ENCODE results near the gene DDIT3.

The DDIT3 gene

DNA sequence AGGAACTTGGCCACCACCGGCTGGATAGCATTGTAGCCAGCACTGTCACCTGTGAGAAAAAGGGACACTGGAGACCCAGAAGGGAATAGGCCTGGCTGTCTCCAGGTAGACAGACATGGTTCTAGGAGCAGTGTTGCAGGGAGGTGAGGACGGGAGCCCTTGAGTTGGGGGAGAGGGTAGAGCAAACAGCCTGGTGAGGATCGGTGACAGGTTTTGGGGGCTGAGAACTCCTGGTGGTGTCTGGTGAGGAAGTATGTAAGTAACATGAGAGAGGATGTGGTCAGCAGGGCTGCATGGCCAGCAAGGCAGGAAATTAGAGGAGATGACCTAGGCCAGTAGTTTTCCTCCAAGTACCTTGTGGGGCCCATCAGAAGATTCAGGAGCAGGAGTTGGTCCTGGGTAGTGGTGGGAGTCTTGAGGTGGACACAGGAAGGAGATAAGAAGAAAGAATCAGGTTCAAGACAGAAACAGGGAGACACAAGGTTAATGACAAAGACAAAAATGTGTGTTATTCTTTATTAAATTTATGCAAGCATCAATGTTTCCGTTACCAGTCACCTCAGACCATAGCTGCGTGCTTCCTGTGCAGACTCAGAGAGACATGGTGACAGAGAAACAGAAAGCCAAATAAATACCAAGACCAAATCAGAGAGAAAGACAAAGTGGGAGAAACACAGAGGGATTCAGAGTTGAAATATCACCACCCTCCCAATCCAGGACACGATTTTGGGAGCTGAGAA, 40.8 kb downstream of the DDIT3 start, which contains the start of gene ARHGAP9:
Gene ARHGAP9 (minus strand): TSS at position 491 of the 740 bp plus-strand sequence. CDS start 460 bp downstream, at position 31.
- FAIRE-seq = no peak

DNA sequence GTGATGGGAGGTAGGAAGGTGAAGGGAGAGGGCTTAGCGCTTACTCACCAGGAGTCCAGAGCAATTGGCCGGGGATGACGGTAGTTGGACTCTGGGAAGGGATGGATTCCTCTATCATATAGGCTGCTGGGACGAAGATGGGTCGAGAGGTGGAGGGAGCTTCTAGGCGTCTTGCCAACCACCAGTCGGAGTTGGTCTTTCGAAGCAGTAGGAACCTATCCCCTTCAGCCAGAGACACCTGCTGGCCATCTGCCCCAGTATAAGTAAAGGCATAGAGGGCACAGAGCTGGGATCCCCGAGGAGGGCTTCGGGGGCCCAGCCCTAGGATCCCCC, 41.3 kb downstream of the DDIT3 start:
- FAIRE-seq = no peak

DNA sequence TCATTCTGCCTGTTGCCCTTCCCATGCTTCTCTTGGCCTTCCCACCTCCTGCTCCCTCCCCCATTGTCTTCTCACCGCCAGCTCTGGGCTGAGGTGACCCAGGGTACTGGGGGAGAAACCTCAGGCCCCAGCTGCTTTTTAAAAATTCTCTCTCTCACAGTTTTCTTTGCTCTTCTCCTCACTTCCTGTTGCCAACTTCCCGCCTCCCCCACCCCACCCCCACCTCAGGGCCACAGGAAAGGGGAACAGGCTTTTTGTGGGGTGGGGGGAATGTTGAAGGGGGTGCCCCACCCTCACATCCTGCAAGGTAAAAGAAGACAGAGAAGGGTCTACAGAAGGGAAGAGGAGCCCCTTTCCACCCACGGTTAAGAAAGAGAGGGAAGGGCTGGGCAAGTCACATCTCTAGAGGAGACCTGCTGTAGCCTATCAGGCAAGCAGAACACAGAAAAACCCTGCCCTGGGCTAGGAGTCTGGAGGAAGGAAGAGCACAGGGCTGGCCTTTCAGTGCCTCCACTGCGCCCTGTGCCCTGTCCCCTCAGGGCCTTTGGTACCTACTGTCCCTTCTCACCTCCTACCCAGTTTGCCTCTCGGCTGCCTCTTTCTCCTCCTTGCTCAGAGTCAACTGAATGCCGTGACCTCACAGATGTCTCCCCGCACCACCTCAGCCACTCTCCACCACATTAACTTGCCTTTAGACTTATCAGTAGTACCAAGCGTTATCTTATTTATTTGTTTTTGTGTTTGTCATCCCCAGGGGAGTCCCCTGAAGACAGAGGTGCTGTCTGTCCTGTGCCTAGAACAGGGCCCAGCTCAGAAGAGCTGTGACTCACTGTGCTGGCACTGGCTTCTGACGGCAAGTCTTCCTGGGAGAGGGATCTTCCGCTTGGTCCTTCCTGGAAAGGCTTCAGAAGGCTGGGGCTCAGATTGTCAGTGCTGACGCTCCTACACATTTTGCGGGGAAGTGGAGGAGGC, 42.3 kb downstream of the DDIT3 start:
- FAIRE-seq = no peak

DNA sequence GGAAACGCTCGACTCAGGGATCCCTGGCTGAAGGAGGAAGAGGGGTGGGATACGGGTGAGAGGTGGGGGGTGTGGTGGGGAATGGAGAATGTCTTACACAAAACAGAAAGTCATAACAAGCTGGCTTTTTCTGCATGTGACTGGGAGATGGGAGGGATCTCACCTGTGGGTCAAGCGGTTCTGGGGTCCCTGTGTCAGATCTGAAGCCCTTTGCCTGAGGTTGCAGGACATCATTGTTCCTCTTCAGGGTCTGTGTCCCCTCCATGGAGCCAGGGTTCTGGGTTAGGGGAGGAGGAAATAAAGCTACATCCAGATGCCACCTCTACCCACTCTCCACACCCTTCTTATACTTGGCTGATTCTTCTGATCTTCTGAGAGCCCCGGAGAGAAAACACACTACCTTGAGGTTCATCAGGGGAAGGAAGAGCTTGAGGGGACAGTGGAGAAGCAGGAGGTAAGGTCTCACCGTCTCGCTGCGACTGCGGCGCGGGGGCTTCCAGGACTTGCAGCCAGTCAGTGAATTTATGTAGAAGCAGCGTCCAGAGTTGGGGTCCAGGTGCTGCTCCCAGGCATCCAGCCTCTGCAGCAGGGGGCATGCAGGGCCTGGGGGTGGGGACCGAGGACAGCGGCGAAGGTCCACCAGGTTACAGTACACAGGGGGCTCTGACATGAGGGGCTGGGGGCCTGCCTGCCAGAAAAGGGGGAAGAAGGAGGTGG, 43.2 kb downstream of the DDIT3 start:
- no peak for FAIRE-seq

DNA sequence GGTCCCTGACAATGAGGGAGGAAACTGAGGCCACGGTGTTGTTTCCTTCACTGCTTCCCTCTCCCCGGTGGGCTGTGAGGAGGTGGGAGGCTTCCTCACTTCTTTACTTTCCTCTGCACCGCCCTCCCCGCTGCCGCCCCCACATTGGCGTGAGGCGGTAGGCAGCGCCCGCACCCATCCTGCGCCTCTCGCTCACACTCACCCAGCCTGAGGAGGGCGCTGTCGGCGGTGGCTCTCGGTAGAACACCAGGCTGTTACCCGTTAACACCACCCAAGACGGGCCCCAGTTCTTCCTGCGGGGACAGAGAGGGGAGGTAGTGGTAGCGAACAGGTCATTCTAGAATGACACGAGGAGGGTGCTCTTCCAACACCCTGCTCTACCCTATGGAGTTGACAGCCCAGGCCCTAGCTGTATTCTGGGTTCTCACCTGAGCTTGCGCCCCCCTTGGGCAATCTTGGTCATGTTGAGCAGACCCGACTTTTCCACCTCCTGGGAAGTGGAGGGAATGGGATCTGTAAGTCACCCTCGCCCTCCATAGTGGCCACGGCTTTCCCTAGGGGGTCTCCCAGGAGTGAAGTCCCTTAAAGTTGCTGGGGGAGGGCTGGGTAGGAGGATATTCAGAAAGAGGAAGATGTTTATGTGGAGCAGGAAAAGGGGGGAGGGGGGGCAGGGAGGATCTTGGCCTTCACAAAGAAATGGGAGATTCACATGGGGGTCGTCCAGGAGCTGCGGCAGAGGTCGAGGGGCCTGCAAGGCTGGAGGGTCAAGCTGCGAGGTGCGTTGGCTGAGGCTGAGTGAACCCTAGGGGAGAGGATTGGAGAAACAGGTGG, 43.9 kb downstream of the DDIT3 start:
- no peak for FAIRE-seq

DNA sequence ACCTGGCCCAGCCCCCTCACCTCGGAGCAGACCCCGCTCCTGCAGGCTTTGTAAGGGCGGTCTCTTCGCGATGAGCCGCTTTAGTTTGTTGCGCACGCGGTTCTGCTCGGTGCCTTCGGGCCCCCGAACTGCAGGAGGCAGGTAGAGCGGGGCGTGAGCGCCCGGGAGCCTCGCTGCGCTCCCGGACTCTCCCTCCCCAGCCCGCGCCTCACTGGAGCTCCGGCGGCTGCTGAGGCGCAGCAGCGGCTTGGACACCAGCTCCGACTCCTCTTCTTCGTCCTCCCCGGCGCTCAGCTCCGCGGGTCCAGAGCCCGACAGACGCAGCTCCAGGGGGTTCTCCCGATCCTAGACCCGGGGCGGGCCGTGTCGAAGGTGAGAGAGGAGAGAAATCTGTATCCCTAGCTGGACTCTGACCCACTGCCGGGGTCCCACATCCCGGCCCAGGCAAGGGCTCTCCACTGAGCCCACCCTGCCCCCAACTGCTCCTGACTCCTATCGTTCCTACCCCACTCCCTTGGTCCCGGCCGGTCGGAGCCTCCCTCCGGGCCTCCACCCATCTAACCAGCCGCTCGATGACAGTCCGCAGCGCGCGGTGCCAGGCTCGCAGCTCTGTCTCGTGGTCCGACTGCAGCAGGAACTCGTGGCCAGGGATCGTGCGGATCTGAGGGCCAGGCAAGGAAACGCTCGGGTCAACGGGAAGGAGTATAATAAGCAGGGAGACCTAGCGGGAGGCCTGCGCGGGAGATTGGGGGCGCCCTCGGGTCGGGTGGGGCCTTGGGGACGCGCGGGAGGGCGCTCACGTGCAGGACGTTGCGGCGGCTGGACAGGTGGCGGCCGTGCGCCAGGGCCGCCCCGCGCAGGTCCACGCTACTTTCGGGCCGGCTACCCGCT, 44.8 kb downstream of the DDIT3 start:
- FAIRE-seq = no peak

DNA sequence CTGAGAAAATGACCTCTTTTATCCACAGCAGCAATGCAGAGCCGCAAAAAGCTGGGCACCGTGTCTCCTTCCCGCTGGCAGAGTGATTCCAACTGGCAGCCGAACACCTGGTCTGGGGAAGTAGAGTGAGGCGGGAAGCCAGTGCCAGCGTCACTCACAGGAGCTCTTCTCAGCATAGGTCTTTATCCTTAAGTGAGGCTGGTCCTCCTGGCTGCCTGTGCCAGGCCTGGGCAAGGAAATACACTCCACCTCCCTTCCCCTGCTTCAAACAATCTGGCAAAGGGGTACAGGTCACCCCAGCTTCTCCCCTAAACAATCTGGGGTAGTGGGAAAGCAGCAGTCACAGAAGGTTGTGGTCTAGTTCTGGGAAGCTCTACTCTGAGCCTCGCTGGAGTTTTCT, 45.5 kb downstream of the DDIT3 start:
- no peak for FAIRE-seq

DNA sequence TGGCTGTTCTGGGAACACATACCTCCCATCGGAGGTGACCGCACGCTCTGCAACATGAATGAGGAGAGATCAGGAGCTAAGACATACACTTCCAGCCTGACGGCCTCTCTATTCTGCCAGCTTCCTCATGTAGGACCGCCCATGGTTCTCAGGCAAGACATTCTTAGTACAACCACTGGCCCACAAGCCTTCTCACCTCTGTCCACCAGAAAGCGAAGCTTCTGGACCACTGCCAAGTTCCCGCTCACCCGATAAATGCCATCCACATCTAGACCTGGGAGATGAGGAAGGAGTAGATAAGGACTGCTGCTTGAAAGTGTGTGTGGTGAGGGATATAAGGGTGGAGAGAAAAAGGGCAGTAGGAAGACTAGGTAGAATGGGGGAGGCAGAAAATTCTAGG, 45.9 kb downstream of the DDIT3 start:
- FAIRE-seq = no peak

DNA sequence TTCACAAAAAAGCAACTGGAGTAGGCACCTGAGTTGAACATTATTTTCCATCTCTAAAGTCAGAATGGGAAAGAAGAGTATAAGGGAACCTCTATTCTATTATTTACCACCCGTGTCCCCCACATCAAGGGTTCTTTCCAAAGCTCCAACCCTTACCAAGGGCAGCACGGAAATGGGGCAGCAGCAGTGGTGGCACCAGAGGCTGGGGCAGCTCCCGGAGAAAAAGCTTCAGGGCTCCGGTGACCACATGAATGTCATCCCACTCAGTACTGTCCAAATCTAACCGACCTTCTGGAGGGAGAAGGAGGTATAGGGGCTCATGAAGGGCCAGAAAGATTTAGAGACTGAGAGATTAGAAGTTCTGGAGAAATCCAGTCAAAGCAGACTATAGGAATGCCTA, 46.4 kb downstream of the DDIT3 start:
- no peak for FAIRE-seq

DNA sequence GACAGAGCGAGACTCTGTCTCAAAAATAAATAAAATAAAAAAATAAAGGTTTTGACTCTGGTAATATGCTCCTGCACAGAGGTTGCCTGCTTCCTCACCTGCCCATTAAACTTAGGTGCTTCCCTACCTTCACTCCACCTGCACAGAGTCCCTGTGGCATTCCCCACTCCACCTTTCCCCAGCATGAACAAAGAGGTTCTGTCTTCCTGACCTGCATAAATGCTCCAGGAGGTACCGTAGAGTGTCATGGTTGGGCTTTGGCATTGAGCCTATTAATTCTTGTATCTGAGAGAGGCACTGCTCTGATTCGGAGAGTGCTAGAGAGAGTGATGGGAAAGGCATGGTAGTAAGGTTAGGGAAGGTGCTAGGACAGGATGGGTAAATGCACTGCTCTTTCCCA, 46.9 kb downstream of the DDIT3 start:
- no peak for FAIRE-seq

DNA sequence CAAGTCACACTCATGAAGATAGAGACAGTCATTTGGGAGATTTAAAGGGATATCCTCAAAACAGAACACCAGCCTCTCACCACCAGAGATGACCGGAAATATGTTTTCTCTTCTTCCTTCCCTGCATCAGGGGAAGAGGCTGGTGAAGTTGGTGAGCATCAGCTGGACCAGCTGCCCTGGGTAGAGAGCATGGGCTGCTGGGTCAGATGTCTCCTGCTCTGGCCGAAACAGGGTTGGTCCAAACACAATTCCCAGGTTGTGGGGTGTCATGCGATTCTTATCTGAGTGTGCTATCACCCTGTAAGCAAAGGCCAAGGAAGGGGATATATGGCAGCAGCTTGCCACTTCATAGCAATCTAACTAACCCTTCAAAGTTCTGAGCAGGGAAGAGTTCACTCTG, 47.9 kb downstream of the DDIT3 start:
- FAIRE-seq = no peak

DNA sequence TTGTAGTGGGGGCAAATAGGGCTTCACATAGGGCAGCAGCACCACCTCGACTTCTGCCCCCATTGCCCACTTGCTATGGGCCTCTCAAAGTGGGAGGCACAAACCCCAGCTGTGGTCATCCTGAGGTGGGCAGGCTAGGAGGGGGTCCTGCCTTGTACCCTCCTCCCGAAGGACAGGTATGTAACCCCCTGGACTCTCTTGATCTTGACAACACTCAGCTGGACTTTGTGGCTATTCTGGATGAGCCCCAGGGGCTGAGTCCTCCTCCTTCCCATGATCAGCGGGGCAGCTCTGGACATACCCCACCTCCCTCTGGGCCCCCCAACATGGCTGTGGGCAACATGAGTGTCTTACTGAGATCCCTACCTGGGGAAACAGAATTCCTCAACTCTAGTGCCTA, 48.7 kb downstream of the DDIT3 start:
- FAIRE-seq = no peak

DNA sequence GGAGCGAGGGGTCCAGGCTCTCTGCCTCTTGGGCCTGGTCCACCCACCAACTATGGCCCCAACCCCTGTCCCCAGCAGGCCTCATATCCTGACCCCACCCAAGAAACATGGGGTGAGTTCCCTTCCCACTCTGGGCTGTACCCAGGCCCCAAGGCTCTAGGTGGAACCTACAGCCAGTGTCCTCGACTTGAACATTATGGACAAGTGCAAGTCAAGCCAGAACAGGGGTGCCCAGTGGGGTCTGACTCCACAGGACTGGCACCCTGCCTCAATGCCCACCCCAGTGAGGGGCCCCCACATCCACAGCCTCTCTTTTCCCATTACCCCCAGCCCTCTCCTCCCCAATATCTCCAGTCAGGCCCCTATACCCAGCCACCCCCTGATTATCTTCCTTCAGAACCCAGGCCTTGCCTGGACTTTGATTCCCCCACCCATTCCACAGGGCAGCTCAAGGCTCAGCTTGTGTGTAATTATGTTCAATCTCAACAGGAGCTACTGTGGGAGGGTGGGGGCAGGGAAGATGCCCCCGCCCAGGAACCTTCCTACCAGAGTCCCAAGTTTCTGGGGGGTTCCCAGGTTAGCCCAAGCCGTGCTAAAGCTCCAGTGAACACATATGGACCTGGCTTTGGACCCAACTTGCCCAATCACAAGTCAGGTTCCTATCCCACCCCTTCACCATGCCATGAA, 49.2 kb downstream of the DDIT3 start:
- FAIRE-seq = no peak

DNA sequence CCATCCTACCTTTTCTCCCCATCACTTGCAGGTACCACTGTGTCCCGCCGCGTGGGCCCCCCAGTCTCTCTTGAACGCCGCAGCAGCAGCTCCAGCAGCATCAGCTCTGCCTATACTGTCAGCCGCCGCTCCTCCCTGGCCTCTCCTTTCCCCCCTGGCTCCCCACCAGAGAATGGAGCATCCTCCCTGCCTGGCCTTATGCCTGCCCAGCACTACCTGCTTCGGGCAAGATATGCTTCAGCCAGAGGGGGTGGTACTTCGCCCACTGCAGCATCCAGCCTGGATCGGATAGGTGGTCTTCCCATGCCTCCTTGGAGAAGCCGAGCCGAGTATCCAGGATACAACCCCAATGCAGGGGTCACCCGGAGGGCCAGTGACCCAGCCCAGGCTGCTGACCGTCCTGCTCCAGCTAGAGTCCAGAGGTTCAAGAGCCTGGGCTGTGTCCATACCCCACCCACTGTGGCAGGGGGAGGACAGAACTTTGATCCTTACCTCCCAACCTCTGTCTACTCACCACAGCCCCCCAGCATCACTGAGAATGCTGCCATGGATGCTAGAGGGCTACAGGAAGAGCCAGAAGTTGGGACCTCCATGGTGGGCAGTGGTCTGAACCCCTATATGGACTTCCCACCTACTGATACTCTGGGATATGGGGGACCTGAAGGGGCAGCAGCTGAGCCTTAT, 49.9 kb downstream of the DDIT3 start:
- no peak for FAIRE-seq

DNA sequence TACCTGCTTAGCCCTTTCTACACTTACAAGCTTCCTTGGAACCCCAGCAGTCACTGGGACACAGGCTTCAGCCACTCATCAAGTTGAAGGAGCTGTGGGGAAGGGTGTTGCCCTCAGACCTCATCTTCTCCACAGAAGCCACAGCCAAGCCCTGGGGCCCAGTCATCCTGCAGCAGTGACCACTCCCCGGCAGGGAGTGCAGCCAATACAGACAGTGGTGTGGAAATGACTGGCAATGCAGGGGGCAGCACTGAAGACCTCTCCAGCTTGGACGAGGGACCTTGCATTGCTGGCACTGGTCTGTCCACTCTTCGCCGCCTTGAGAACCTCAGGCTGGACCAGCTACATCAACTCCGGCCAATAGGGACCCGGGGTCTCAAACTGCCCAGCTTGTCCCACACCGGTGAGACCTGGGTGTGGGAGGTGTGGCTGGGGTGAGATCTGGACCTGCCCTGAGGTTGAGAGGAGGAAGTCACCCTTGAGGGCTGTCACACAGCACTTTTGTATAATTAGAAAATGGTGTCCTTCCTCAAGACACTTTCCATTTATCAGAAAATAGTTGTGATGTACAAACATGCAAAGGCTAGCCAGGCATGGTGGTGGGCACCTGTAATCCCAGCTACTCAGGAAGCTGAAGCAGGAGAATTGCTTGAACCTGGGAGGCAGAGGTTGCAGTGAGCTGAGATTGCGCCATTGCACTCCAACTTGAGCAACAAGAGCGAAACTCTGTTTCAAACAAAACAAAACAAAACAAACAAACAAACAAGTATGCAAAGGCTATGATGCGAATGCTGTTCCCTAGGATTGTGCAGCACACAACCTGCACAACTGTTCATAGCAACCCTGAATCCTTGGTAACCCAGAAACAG, 50.8 kb downstream of the DDIT3 start:
- FAIRE-seq = no peak

DNA sequence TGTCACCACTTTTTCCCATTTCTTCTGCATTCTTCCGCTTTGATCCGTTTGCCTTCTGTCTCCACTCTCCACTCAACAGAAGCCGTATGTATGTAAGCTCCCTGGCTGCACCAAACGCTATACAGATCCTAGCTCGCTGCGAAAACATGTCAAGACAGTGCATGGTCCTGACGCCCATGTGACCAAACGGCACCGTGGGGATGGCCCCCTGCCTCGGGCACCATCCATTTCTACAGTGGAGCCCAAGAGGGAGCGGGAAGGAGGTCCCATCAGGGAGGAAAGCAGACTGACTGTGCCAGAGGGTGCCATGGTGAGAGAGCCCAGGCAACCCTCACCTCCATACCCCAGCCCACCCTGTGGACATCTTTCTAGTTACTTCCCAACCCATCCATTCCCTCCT, 52.4 kb downstream of the DDIT3 start:
- no peak for FAIRE-seq

DNA sequence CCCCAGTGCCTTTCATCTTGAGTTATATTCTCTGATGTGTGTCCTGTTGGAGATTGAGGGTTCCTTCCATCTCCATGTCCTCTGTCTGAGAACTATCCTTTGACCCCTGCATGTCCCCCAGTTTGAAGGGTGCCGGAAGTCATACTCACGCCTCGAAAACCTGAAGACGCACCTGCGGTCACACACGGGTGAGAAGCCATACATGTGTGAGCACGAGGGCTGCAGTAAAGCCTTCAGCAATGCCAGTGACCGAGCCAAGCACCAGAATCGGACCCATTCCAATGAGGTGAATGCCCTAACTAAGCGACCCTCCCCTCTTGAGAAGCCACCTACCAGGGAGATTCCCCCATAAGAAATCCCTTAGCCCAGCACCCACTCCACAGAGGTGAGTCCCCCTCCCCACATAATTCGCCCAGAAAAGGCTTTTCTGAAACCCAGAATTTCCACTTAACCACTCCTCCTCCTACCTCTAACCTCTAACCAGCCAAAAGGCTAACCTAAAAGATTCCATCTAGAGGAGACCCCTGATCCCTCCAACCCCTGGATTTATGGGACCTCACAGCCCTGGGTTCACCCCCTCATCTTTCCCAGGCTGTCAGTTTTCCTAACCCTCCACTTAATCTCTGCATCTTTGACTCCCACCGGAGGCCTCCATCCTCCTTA, 53.0 kb downstream of the DDIT3 start:
- no peak for FAIRE-seq

All from A204.1 (cell line).